ENCODE data around the gene RALGAPA2.

GRCh38 chr20:20524756-20525155 is 187.7 kb downstream of the RALGAPA2 start:
- TF ChIP-seq EZH2 (IDR thresholded peaks at IDR 0.05; ENCODE audit: insufficient read depth, poor library complexity, severe bottlenecking) = no peak
- TF ChIP-seq EZH2phosphoT487 (IDR thresholded peaks at IDR 0.05; ENCODE audit: insufficient read depth, low read depth) = no peak

All from GM23248 (cell line).